Measurements from ENCODE around the gene PIP5K1C. TPM values are rescaled to one million over a fixed set of nuclear protein-coding genes. Genes with fewer than 3 reads are reported as not detected.

PIP5K1C gene
- total RNA-seq, 1 donor from 2014 or later: 75.7 TPM

- no peak for DNase-seq (ENCODE audit: extremely low spot score, unreplicated experiment)
- Mint-ChIP-seq H3K27ac (ENCODE audit: unreplicated experiment) (no peak overlapping the region), H3K4me1 (ENCODE audit: unreplicated experiment) (peaks cover 7% of the 10 kb centered on the region), H3K36me3 (ENCODE audit: unreplicated experiment) (no peaks in the 10 kb centered on the region), H3K27me3 (ENCODE audit: unreplicated experiment) (peaks cover 17% of the 10 kb centered on the region), H3K9me3 (ENCODE audit: unreplicated experiment) (no peaks in the 10 kb centered on the region), H3K4me3 (ENCODE audit: unreplicated experiment) (no peak overlapping the region)
- TF ChIP-seq, protein P1, sequence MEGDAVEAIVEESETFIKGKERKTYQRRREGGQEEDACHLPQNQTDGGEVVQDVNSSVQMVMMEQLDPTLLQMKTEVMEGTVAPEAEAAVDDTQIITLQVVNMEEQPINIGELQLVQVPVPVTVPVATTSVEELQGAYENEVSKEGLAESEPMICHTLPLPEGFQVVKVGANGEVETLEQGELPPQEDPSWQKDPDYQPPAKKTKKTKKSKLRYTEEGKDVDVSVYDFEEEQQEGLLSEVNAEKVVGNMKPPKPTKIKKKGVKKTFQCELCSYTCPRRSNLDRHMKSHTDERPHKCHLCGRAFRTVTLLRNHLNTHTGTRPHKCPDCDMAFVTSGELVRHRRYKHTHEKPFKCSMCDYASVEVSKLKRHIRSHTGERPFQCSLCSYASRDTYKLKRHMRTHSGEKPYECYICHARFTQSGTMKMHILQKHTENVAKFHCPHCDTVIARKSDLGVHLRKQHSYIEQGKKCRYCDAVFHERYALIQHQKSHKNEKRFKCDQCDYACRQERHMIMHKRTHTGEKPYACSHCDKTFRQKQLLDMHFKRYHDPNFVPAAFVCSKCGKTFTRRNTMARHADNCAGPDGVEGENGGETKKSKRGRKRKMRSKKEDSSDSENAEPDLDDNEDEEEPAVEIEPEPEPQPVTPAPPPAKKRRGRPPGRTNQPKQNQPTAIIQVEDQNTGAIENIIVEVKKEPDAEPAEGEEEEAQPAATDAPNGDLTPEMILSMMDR (IDR thresholded peaks at IDR 0.05): no peak
These were observed 24.9 kb upstream of the PIP5K1C start for GRCh38 chr19:3725121-3725520.

GRCh38 chr19:3723883-3724282, 23.6 kb upstream of the PIP5K1C start:
- no peak for DNase-seq (ENCODE audit: extremely low spot score, unreplicated experiment)
- H3K9me3 Mint-ChIP-seq (ENCODE audit: unreplicated experiment): no peaks in the 10 kb centered on the region
- H3K27me3 Mint-ChIP-seq (ENCODE audit: unreplicated experiment): peaks cover 17% of the 10 kb centered on the region

GRCh38 chr19:3723110-3723488, 22.8 kb upstream of the PIP5K1C start:
- Mint-ChIP-seq H3K36me3 (ENCODE audit: unreplicated experiment) (no peaks in the 10 kb centered on the region), H3K27ac (ENCODE audit: unreplicated experiment) (no peak overlapping the region), H3K27me3 (ENCODE audit: unreplicated experiment) (peaks cover 17% of the 10 kb centered on the region), H3K4me3 (ENCODE audit: unreplicated experiment) (peak overlapping the region; percentile 14), H3K4me1 (ENCODE audit: unreplicated experiment) (peaks cover 9% of the 10 kb centered on the region), H3K9me3 (ENCODE audit: unreplicated experiment) (no peaks in the 10 kb centered on the region)
- no peak for DNase-seq (ENCODE audit: extremely low spot score, unreplicated experiment)
- TF ChIP-seq, protein P1 (IDR thresholded peaks at IDR 0.05): no peak

More at GRCh38 chr19:3723883-3724282, 23.6 kb upstream of the PIP5K1C start:
- H3K4me1 Mint-ChIP-seq (ENCODE audit: unreplicated experiment): peaks cover 9% of the 10 kb centered on the region
- no peaks in the 10 kb centered on the region for H3K36me3 Mint-ChIP-seq (ENCODE audit: unreplicated experiment)
- no peak overlapping the region for H3K27ac Mint-ChIP-seq (ENCODE audit: unreplicated experiment)
- TF ChIP-seq, protein P1 (IDR thresholded peaks at IDR 0.05): no peak
- no peak overlapping the region for H3K4me3 Mint-ChIP-seq (ENCODE audit: unreplicated experiment)

DNA sequence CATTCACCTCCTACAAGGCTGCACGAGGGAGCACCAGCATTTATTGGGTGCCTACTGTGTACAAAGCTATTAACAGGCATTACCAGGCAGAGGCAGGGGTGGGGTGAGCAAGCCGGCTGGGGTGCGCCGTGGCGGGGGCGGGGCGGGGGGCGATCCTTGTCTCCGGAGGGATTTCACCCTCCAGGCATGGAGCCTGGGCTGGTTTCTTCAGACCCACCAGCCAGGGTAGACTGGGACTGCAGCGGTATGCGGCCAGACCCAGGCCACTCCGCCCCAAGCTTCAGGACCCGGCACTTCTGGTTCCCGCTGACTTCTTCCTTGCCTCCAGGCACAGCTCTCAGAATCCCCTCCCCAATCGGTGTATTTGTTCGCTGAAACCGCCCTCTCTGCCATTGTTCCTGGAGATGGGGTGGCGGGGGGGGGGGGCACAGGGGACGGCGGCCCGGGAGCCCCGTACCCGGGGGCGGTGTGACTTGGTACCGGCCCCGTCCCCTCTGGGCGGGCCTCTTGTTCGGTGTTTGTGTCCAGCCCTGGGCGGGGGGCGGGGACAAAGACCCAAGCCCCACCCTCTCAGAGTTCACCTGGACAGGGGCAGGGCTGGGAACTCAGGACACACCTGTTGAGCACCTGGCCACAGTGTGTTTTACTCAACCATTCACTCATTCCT, 22.3 kb upstream of the PIP5K1C start:
- Mint-ChIP-seq H3K27me3 (ENCODE audit: unreplicated experiment) (peaks cover 17% of the 10 kb centered on the region), H3K27ac (ENCODE audit: unreplicated experiment) (no peak overlapping the region), H3K36me3 (ENCODE audit: unreplicated experiment) (no peaks in the 10 kb centered on the region), H3K4me3 (ENCODE audit: unreplicated experiment) (peak overlapping the region; percentile 60), H3K4me1 (ENCODE audit: unreplicated experiment) (peaks cover 9% of the 10 kb centered on the region), H3K9me3 (ENCODE audit: unreplicated experiment) (no peaks in the 10 kb centered on the region)
- TF ChIP-seq, protein P1 (IDR thresholded peaks at IDR 0.05): no peak
- DNase-seq (ENCODE audit: extremely low spot score, unreplicated experiment): no peak

DNA sequence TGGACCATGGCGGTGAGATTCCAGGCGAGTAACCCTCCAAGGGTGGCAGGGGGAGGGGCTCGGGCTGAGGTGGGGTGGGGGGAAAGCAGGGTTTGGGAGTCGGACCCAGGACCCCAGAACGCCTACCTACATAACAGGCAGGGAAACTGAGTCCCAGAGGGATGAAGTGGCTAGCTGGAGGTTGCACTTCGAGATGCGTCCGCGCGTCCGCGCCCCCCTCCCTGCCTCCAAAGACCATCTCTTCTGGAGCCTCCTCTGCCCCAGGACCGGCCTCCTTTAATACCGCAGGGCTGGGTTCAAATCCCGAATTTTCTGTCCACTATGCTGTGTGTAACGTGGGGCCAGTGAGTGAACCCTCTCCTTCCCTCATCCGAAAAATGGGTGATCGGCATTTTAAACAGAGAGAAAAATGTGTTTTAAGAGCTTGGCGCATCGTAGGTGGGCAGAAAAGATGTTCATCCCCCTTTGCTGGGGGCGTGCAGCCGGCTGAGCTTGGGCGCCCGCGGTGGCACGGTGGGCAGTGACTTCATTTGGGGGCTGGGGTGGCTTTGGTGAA, 21.7 kb upstream of the PIP5K1C start:
- TF ChIP-seq, protein P1 (IDR thresholded peaks at IDR 0.05): no peak
- DNase-seq (ENCODE audit: extremely low spot score, unreplicated experiment): no peak
- H3K27ac Mint-ChIP-seq (ENCODE audit: unreplicated experiment): no peak overlapping the region
- H3K4me1 Mint-ChIP-seq (ENCODE audit: unreplicated experiment): peaks cover 9% of the 10 kb centered on the region
- H3K36me3 Mint-ChIP-seq (ENCODE audit: unreplicated experiment): no peaks in the 10 kb centered on the region
- peaks cover 17% of the 10 kb centered on the region for H3K27me3 Mint-ChIP-seq (ENCODE audit: unreplicated experiment)
- no peaks in the 10 kb centered on the region for H3K9me3 Mint-ChIP-seq (ENCODE audit: unreplicated experiment)
- peak overlapping the region; percentile 60 for H3K4me3 Mint-ChIP-seq (ENCODE audit: unreplicated experiment)
